H1 (cell line): Measurements from ENCODE around the gene CASZ1. TPM values are rescaled to one million over a fixed set of nuclear protein-coding genes. Genes with fewer than 3 reads are reported as not detected.

Experiments
- CTCF ChIA-PET: fragments of 300-600 bp; sonication (Branson Sonifier 250); formaldehyde crosslinking; loops from one replicate; lab custom pipeline; 2021; ENCODE audit not compliant: partially characterized antibody; lab: Charles Lee
- POLR2A ChIA-PET: fragments of 300-600 bp; sonication (Branson Sonifier 250); formaldehyde crosslinking; loops from one replicate; lab custom pipeline; 2021; ENCODE audit warnings: inconsistent platforms; ENCODE audit not compliant: partially characterized antibody; lab: Charles Lee
- DNase-seq, 2 experiments: peaks; one replicate each; pipeline versions ENCODE4 v3.0.0 to v3.0.0-alpha.2; 2010 to 2022; ENCODE audit warnings: low spot score in 2 of 2, low read depth in 1 of 2, mixed read lengths in 1 of 2
- FAIRE-seq: peaks from 2 replicates; lab custom pipeline; 2011; peaks lifted over from hg19 to GRCh38; lab: Jason Lieb, UNC
- H2AFZ ChIP-seq: 2 replicates; pipeline ENCODE4 v1.8.1; 2012; ENCODE audit warnings: low read length, inconsistent platforms
- H2AK5ac ChIP-seq: 2 replicates; pipeline ENCODE4 v1.6.1; 2013; ENCODE audit warnings: low read depth, low read length
- H2BK120ac ChIP-seq: replicated peaks from 2 replicates; pipeline ENCODE3; 2013; ENCODE audit warnings: low read depth, low read length, inconsistent platforms
- H2BK12ac ChIP-seq: 2 replicates; pipeline ENCODE4 v1.6.1; 2013; ENCODE audit warnings: low read depth, low read length
- H2BK15ac ChIP-seq: 2 replicates; pipeline ENCODE4 v1.6.1; 2013; ENCODE audit warnings: low read length
- H2BK20ac ChIP-seq: 2 replicates; pipeline ENCODE4 v1.6.1; 2013; ENCODE audit warnings: low read length
- H2BK5ac ChIP-seq: 2 replicates; pipeline ENCODE4 v1.6.1; 2013; ENCODE audit warnings: low read depth, low read length
- H3K14ac ChIP-seq: 2 replicates; pipeline ENCODE4 v1.6.1; 2013; ENCODE audit warnings: inconsistent platforms; ENCODE audit not compliant: insufficient read length
- H3K18ac ChIP-seq: 2 replicates; pipeline ENCODE4 v1.6.1; 2013; ENCODE audit warnings: low read length; ENCODE audit errors: extremely low read depth
- H3K23ac ChIP-seq: 2 replicates; pipeline ENCODE4 v1.6.1; 2013; ENCODE audit warnings: inconsistent platforms; ENCODE audit not compliant: insufficient read length
- H3K23me2 ChIP-seq: 2 replicates; pipeline ENCODE4 v1.6.1; 2013; ENCODE audit warnings: low read depth, low read length
- H3K27ac ChIP-seq: 2 replicates; pipeline ENCODE4 v1.6.1; 2011; ENCODE audit warnings: low read depth, low read length, inconsistent platforms
- H3K27me3 ChIP-seq, 4 experiments: replicated peaks in 1 of 4; 1 replicate in 1 of 4; 2 replicates in 3 of 4; pipeline versions ENCODE4 v1.6.1 to v1.8.1; 2011 to 2013; ENCODE audit warnings: low read length in 3 of 4, mild to moderate bottlenecking in 3 of 4, inconsistent platforms in 2 of 4, mixed read lengths in 2 of 4, moderate library complexity in 1 of 4; ENCODE audit not compliant: control insufficient read depth in 3 of 4, insufficient read depth in 3 of 4; ENCODE audit errors: extremely low read depth in 1 of 4
- H3K36me3 ChIP-seq, 4 experiments: 2 replicates each; pipeline versions ENCODE4 v1.6.1 to v1.8.1; 2011 to 2013; ENCODE audit warnings: mild to moderate bottlenecking in 4 of 4, low read length in 3 of 4, moderate library complexity in 2 of 4, control low read depth in 1 of 4, inconsistent platforms in 1 of 4; ENCODE audit not compliant: insufficient read depth in 4 of 4, control insufficient read depth in 2 of 4
- H3K4ac ChIP-seq: replicated peaks from 2 replicates; pipeline ENCODE3; 2013; ENCODE audit warnings: low read length, low read depth, mixed read lengths, inconsistent platforms; ENCODE audit not compliant: insufficient read length
- H3K4me1 ChIP-seq, 4 experiments: replicated peaks in 1 of 4; 1 replicate in 1 of 4; 2 replicates in 3 of 4; pipeline versions ENCODE4 v1.6.1 to v1.8.1; 2011 to 2013; ENCODE audit warnings: low read length in 3 of 4, inconsistent platforms in 2 of 4, mixed read lengths in 1 of 4; ENCODE audit not compliant: insufficient read depth in 4 of 4, control insufficient read depth in 3 of 4
- H3K4me2 ChIP-seq, 2 experiments: 2 replicates each; pipeline versions ENCODE4 v1.6.1 to v1.8.1; 2011 to 2013; ENCODE audit warnings: low read depth in 2 of 2, low read length in 2 of 2, control low read depth in 1 of 2, inconsistent platforms in 1 of 2, mild to moderate bottlenecking in 1 of 2; ENCODE audit not compliant: insufficient read depth in 1 of 2
- H3K4me3 ChIP-seq, 4 experiments: fragments of 200-600, 300-600 bp in 1 of 4; sonication (generic), shearing (Covaris generic), sonication (Bioruptor Twin) in 1 of 4; 2 replicates each; pipeline versions ENCODE4 v1.5.1 to v1.8.1; 2011 to 2016; ENCODE audit warnings: low read length in 4 of 4, low read depth in 3 of 4, control low read depth in 2 of 4, inconsistent platforms in 2 of 4, mild to moderate bottlenecking in 2 of 4, mixed read lengths in 1 of 4, moderate library complexity in 1 of 4; ENCODE audit not compliant: insufficient read depth in 2 of 4; ENCODE audit errors: extremely low read depth in 1 of 4
- H3K56ac ChIP-seq: replicated peaks from 2 replicates; pipeline ENCODE3; 2013; ENCODE audit warnings: low read depth, mild to moderate bottlenecking, mixed read lengths, low read length, inconsistent platforms; ENCODE audit not compliant: insufficient read length
- H3K79me1 ChIP-seq: 2 replicates; pipeline ENCODE4 v1.6.1; 2013; ENCODE audit warnings: low read depth, low read length, control low read depth
- H3K79me2 ChIP-seq, 2 experiments: 2 replicates each; pipeline versions ENCODE4 v1.6.1 to v1.8.1; 2012 to 2013; ENCODE audit warnings: low read length in 2 of 2, mild to moderate bottlenecking in 2 of 2, inconsistent platforms in 1 of 2; ENCODE audit not compliant: insufficient read depth in 2 of 2, control insufficient read depth in 1 of 2
- H3K9ac ChIP-seq, 4 experiments: replicated peaks in 1 of 4; 1 replicate in 1 of 4; 2 replicates in 3 of 4; pipeline versions ENCODE4 v1.6.1 to v1.8.1; 2011 to 2013; ENCODE audit warnings: low read depth in 3 of 4, low read length in 3 of 4, control low read depth in 2 of 4, mild to moderate bottlenecking in 2 of 4, moderate library complexity in 2 of 4, inconsistent platforms in 1 of 4; ENCODE audit errors: extremely low read depth in 1 of 4
- H3K9me3 ChIP-seq, 2 experiments: 2 replicates each; pipeline versions ENCODE4 v1.6.1 to v1.8.1; 2012 to 2013; ENCODE audit warnings: mild to moderate bottlenecking in 2 of 2, moderate library complexity in 2 of 2, control low read depth in 1 of 2, inconsistent platforms in 1 of 2, low read depth in 1 of 2, low read length in 1 of 2, mixed read lengths in 1 of 2; ENCODE audit not compliant: insufficient read depth in 2 of 2
- H4K20me1 ChIP-seq, 2 experiments: replicated peaks in 1 of 2; 2 replicates each; pipeline versions ENCODE3 to v1.8.1; 2011 to 2013; ENCODE audit warnings: inconsistent platforms in 2 of 2, low read length in 2 of 2, mild to moderate bottlenecking in 1 of 2; ENCODE audit not compliant: insufficient read depth in 2 of 2, control insufficient read depth in 1 of 2
- H4K5ac ChIP-seq: 2 replicates; pipeline ENCODE4 v1.6.1; 2013; ENCODE audit warnings: low read length, low read depth, mixed read lengths, inconsistent platforms; ENCODE audit not compliant: insufficient read length
- H4K8ac ChIP-seq: 2 replicates; pipeline ENCODE4 v1.8.0; 2013; ENCODE audit warnings: mild to moderate bottlenecking, moderate library complexity, low read length, inconsistent platforms; ENCODE audit not compliant: insufficient read depth; ENCODE audit errors: extremely low read depth
- H4K91ac ChIP-seq: replicated peaks from 2 replicates; pipeline ENCODE3; 2013; ENCODE audit warnings: low read length, mixed read lengths, inconsistent platforms; ENCODE audit not compliant: insufficient read length
- CHD1 ChIP-seq: IDR thresholded peaks from 2 replicates; pipeline ENCODE4 v1.6.1; 2012; ENCODE audit warnings: low read depth, low read length, improper control_type of control experiment
- E2F6 ChIP-seq: IDR thresholded peaks from 2 replicates; pipeline ENCODE4 v1.6.1; 2012; ENCODE audit warnings: inconsistent platforms
- EGR1 ChIP-seq: IDR thresholded peaks from 2 replicates; pipeline ENCODE4 v1.6.1; 2011; ENCODE audit warnings: low read depth, low read length, borderline replicate concordance
- HDAC6 ChIP-seq: IDR thresholded peaks from one replicate; pipeline ENCODE4 v1.7.1; 2012; ENCODE audit warnings: low read depth, mild to moderate bottlenecking, inconsistent platforms, low read length, moderate library complexity
- JUN ChIP-seq: IDR thresholded peaks from 2 replicates; pipeline ENCODE4 v1.6.1; 2011; ENCODE audit warnings: low read depth, mild to moderate bottlenecking, improper control_type of control experiment, low read length
- KDM1A ChIP-seq: fragments of 200-600, 300-600 bp; sonication (generic); IDR thresholded peaks from 2 replicates; pipeline ENCODE4 v1.7.1; 2016; ENCODE audit warnings: mild to moderate bottlenecking, low read length, borderline replicate concordance
- SIRT6 ChIP-seq: IDR thresholded peaks from one replicate; pipeline ENCODE4 v1.7.1; 2012; ENCODE audit warnings: low read length, inconsistent platforms
- SIX5 ChIP-seq: IDR thresholded peaks from 2 replicates; pipeline ENCODE4 v1.6.1; 2011; ENCODE audit warnings: mild to moderate bottlenecking, low read depth, low read length
- TEAD4 ChIP-seq: IDR thresholded peaks from 2 replicates; pipeline ENCODE4 v1.6.1; 2012; ENCODE audit warnings: low read depth, low read length, inconsistent platforms, mixed read lengths
- ZNF274 ChIP-seq: IDR thresholded peaks from 2 replicates; pipeline ENCODE4 v1.7.0; 2012; ENCODE audit warnings: low read length, borderline replicate concordance; ENCODE audit errors: extremely low read depth
- WGBS, 2 experiments: shearing (Covaris generic) in 1 of 2; methylation state at CpG; one replicate each; pipeline versions ENCODE4 v1.1.6 to v1.1.7; 2013 to 2015; ENCODE audit warnings: low lambda C conversion rate in 2 of 2, mixed read lengths in 2 of 2, inconsistent platforms in 1 of 2, low coverage in 1 of 2, missing lambda C conversion rate in 1 of 2; ENCODE audit not compliant: insufficient replicate concordance in 2 of 2, insufficient coverage in 1 of 2, insufficient read length in 1 of 2; ENCODE audit errors: extremely low coverage in 1 of 2, missing lambda C conversion rate in 1 of 2; 5-methylcytosine and 5-hydroxymethylcytosine counted together
- polyA plus RNA-seq, 7 experiments: library from polyadenylated mRNA; depleted of rRNA in 3 of 7; stranded (reverse) in 5 of 7; unstranded in 2 of 7; fragments of >200 nt in 5 of 7; fragments of 200-250 nt in 2 of 7; gene quantifications; 1 replicate in 5 of 7; 2 replicates in 1 of 7; 4 replicates in 1 of 7; pipeline versions ENCODE4 v1.2.1 to v1.2.3, GENCODE V29; 2011 to 2013; ENCODE audit warnings: missing spikeins in 2 of 7, mixed read lengths in 2 of 7
- total RNA-seq: library from RNA; stranded (reverse); fragmentation: NEBNext Ultra II Directional; extraction: Animal tissue kit (Norgen Biotek cat#: 25700); gene quantifications from 2 replicates; pipeline ENCODE4 v1.2.1, GENCODE V29; 2021

Gene CASZ1
- total and polyA plus RNA-seq, 2 of the 8 experiments (the other 6 are each of a cell fraction or from before 2014, with no cell fraction given): 4.4 to 7.7 TPM

GRCh38 chr1:10661453-10661852, 135.0 kb downstream of the CASZ1 start:
- peak overlapping the region; percentile 11; the same call in 1 of the 2 replicates for H2BK15ac ChIP-seq
- H3K18ac ChIP-seq: peak overlapping the region; percentile 28; the same call in 1 of the 2 replicates
- H2AK5ac ChIP-seq: peak overlapping the region; percentile 84; the same call in 1 of the 2 replicates
- H3K4me3 ChIP-seq: no peak overlapping the region
- H2BK20ac ChIP-seq: no peak overlapping the region
- no peak overlapping the region for H3K27ac ChIP-seq
- no peak overlapping the region for H3K4me2 ChIP-seq
- H3K23ac ChIP-seq: peak overlapping the region; percentile 5
- H3K14ac ChIP-seq: no peak overlapping the region
- no peak overlapping the region for H2AFZ ChIP-seq
- ChIA-PET POLR2A (no interaction called here), CTCF (no interaction called here)
- H3K23me2 ChIP-seq: peaks cover 12% of the 10 kb centered on the region
- peaks cover 0 to 14% (median 7%) of the 10 kb centered on the region in 4 experiments; a peak in 4 of 7 replicates for H3K4me1 ChIP-seq
- no peaks in the 10 kb centered on the region for H3K9me3 ChIP-seq
- peak overlapping the region; percentile 13; the same call in 1 of the 2 replicates for H2BK12ac ChIP-seq
- 84% methylated on average over 5 of the region's 5 CpGs; no CpG with 5 or more reads in 1 of the 2 experiments for WGBS, 2 experiments
- H4K91ac ChIP-seq: peak overlapping the region; percentile 55
- no peak overlapping the region for H4K8ac ChIP-seq
- no peak overlapping the region for H2BK5ac ChIP-seq
- peaks cover 1 to 12% of the 10 kb centered on the region in 2 experiments for H4K20me1 ChIP-seq
- H3K4ac ChIP-seq: peak overlapping the region; percentile 21
- H2BK120ac ChIP-seq: no peak overlapping the region
- no peak overlapping the region for H3K9ac ChIP-seq
- peaks cover 0 to 2% (median 0%) of the 10 kb centered on the region in 4 experiments; a peak in 1 of 7 replicates for H3K27me3 ChIP-seq
- DNase-seq (no peak), FAIRE-seq (no peak)
- H3K56ac ChIP-seq: peak overlapping the region; percentile 73
- H4K5ac ChIP-seq: no peak overlapping the region
- H3K79me2 ChIP-seq: no peaks in the 10 kb centered on the region
- H3K36me3 ChIP-seq: peaks cover 0 to 3% (median 1%) of the 10 kb centered on the region in 4 experiments; a peak in 5 of 8 replicates
- no peaks in the 10 kb centered on the region; the same call in none of the 2 replicates for H3K79me1 ChIP-seq
- no peak for TF ChIP-seq TEAD4
- TF ChIP-seq ZNF274: no peak
- TF ChIP-seq CHD1: no peak
- no peak for TF ChIP-seq KDM1A
- TF ChIP-seq JUN: no peak
- TF ChIP-seq EGR1: no peak
- TF ChIP-seq E2F6: no peak
- no peak for TF ChIP-seq SIX5
- TF ChIP-seq HDAC6: no peak
- TF ChIP-seq SIRT6: no peak
